Measurements from ENCODE around the gene SPPL2A. TPM values are rescaled to one million over a fixed set of nuclear protein-coding genes. Genes with fewer than 3 reads are reported as not detected.
A peak's percentile ranks its signal among the peaks of the same experiment; 100 is the strongest.

Gene SPPL2A
- total and polyA plus RNA-seq, 9 of the 15 experiments (the other 6 are each of a cell fraction or from before 2014, with no cell fraction given) = 9.8 to 66.1 (median 38.0) TPM

DNA sequence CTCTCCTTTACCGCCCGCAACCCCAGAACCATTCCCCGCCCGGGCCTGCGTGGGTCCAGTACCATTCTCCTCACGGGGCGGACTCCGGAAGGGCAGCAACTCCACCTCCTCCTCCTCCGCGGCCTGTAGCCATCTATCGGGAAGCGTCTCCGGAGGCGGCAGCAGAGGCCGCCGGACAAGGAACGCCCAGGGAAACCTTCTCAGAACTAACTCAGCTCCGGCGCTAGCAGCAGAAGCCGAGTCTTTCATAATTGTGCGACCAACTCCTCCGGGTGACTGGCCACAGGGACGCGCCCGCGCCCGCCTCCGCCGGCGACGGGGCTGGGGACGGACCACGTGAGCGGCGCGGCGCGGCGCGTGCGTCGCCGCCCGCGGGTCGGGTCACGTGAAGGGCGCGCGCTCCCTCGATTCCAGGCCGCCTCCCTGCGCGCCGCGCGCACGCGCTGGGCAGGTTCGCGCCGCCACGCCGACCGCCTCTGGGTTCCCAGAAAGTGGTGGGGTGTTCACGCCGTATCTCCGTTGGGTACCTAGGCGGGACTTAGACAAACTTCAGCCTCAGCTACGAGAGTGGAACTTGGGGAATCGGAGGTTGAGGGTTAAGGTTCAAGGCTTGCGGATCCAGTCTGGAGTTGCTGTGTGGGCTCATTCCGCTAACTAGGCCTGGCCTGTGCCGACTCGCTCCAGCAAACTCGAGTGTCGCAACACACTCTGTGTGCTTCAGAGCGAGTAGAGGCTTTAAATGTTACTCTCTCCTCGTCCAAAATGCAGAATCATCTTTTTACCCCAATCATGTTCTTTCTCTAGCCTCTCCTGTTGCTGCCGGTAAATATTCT is 78.8 kb downstream of the SPPL2A start, which contains the start of gene TRPM7 (continued):
- TF ChIP-seq XRCC5 (IDR thresholded peaks at IDR 0.05; ENCODE audit: low read depth, low read length) = peak; percentile 71; the same call in 1 of the 2 replicates
- no peak for TF ChIP-seq ZNF239 (CRISPR knock-in tag; IDR thresholded peaks at IDR 0.05)
- no peak for TF ChIP-seq DIDO1 (tag; IDR thresholded peaks at IDR 0.05; ENCODE audit: low read depth)
- TF ChIP-seq POLR2B (IDR thresholded peaks at IDR 0.05; ENCODE audit: low read depth, partially characterized antibody) = peak; percentile 84
- peak; percentile 90 for TF ChIP-seq EP400 (IDR thresholded peaks at IDR 0.05)
- TF ChIP-seq ESRRA (IDR thresholded peaks at IDR 0.05; ENCODE audit: borderline replicate concordance, low read depth) = peak; percentile 70
- TF ChIP-seq, protein P1, sequence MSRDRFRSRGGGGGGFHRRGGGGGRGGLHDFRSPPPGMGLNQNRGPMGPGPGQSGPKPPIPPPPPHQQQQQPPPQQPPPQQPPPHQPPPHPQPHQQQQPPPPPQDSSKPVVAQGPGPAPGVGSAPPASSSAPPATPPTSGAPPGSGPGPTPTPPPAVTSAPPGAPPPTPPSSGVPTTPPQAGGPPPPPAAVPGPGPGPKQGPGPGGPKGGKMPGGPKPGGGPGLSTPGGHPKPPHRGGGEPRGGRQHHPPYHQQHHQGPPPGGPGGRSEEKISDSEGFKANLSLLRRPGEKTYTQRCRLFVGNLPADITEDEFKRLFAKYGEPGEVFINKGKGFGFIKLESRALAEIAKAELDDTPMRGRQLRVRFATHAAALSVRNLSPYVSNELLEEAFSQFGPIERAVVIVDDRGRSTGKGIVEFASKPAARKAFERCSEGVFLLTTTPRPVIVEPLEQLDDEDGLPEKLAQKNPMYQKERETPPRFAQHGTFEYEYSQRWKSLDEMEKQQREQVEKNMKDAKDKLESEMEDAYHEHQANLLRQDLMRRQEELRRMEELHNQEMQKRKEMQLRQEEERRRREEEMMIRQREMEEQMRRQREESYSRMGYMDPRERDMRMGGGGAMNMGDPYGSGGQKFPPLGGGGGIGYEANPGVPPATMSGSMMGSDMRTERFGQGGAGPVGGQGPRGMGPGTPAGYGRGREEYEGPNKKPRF (IDR thresholded peaks at IDR 0.05; ENCODE audit: low read depth, low read length) = no peak
- TF ChIP-seq, protein P2, sequence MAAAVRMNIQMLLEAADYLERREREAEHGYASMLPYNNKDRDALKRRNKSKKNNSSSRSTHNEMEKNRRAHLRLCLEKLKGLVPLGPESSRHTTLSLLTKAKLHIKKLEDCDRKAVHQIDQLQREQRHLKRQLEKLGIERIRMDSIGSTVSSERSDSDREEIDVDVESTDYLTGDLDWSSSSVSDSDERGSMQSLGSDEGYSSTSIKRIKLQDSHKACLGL (CRISPR knock-in tag; IDR thresholded peaks at IDR 0.05; ENCODE audit: borderline replicate concordance, poor library complexity, severe bottlenecking) = peak; percentile 59
- TF ChIP-seq FOXK1 (CRISPR knock-in tag; IDR thresholded peaks at IDR 0.05; ENCODE audit: borderline replicate concordance) = no peak
- TF ChIP-seq, protein P3, sequence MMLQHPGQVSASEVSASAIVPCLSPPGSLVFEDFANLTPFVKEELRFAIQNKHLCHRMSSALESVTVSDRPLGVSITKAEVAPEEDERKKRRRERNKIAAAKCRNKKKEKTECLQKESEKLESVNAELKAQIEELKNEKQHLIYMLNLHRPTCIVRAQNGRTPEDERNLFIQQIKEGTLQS (IDR thresholded peaks at IDR 0.05) = peak; percentile 37; the same call in 1 of the 2 replicates
- TF ChIP-seq, protein P3 (CRISPR knock-in tag; conservative IDR thresholded peaks at IDR 0.05) = no peak
- TF ChIP-seq, protein P4, sequence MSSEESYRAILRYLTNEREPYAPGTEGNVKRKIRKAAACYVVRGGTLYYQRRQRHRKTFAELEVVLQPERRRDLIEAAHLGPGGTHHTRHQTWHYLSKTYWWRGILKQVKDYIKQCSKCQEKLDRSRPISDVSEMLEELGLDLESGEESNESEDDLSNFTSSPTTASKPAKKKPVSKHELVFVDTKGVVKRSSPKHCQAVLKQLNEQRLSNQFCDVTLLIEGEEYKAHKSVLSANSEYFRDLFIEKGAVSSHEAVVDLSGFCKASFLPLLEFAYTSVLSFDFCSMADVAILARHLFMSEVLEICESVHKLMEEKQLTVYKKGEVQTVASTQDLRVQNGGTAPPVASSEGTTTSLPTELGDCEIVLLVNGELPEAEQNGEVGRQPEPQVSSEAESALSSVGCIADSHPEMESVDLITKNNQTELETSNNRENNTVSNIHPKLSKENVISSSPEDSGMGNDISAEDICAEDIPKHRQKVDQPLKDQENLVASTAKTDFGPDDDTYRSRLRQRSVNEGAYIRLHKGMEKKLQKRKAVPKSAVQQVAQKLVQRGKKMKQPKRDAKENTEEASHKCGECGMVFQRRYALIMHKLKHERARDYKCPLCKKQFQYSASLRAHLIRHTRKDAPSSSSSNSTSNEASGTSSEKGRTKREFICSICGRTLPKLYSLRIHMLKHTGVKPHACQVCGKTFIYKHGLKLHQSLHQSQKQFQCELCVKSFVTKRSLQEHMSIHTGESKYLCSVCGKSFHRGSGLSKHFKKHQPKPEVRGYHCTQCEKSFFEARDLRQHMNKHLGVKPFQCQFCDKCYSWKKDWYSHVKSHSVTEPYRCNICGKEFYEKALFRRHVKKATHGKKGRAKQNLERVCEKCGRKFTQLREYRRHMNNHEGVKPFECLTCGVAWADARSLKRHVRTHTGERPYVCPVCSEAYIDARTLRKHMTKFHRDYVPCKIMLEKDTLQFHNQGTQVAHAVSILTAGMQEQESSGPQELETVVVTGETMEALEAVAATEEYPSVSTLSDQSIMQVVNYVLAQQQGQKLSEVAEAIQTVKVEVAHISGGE (CRISPR knock-in tag; IDR thresholded peaks at IDR 0.05) = peak in 2 of 3 experiments; percentile 5 to 84; a peak in 2 of 6 replicates
- TF ChIP-seq MEF2A (IDR thresholded peaks at IDR 0.05; ENCODE audit: control insufficient read depth, low read depth, low read length) = no peak
- TF ChIP-seq, protein P5, sequence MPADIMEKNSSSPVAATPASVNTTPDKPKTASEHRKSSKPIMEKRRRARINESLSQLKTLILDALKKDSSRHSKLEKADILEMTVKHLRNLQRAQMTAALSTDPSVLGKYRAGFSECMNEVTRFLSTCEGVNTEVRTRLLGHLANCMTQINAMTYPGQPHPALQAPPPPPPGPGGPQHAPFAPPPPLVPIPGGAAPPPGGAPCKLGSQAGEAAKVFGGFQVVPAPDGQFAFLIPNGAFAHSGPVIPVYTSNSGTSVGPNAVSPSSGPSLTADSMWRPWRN (IDR thresholded peaks at IDR 0.05; ENCODE audit: low read depth) = peak; percentile 73
- peak in 1 of 2 experiments; percentile 26; a peak in 2 of 4 replicates for TF ChIP-seq HDAC1 (IDR thresholded peaks at IDR 0.05)
- TF ChIP-seq TAF9B (IDR thresholded peaks at IDR 0.05; ENCODE audit: partially characterized antibody) = peak; percentile 43
